ENCODE results near the gene HSPA13. TPM values are rescaled to one million over a fixed set of nuclear protein-coding genes. Genes with fewer than 3 reads are reported as not detected.
"Not testable (repeated sequence)": the region's sequence is repeated elsewhere in the genome, so short reads cannot be mapped to it uniquely, and the experiment has no call there.

HSPA13 gene
- total RNA-seq = 43.3 TPM

GRCh38 chr21:14382835-14383595, at the start of gene HSPA13:
Gene HSPA13, minus strand, starts transcription at chr21:14383146. Its CDS starts 27 bp downstream, at chr21:14383119.
- DNase-seq (ENCODE audit: low spot score) (peak; percentile 99), ATAC-seq (peak; percentile 100)
- intact Hi-C loops (cut with DNase I) = no loop called here

DNA sequence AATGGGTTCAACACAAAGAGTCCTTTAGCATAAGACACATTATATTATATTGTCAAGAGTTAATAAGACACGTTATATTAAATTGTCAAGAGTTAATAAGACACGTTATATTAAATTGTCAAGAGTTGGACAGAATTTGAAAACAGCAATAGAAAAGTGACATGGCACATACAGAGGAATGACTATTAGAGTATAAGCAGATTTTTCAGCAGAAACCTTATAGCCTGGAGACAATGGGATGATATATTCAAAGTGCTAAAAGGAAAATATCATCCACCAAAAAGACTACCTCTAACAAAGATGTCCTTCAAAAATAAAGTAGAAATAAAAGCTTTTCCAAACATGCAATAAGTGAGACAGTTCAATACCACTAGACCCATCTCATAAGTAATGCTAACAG, 36.0 kb upstream of the HSPA13 start:
- ATAC-seq (no peak), DNase-seq (ENCODE audit: low spot score) (no peak)
- intact Hi-C loops (cut with DNase I) = no loop called here

DNA sequence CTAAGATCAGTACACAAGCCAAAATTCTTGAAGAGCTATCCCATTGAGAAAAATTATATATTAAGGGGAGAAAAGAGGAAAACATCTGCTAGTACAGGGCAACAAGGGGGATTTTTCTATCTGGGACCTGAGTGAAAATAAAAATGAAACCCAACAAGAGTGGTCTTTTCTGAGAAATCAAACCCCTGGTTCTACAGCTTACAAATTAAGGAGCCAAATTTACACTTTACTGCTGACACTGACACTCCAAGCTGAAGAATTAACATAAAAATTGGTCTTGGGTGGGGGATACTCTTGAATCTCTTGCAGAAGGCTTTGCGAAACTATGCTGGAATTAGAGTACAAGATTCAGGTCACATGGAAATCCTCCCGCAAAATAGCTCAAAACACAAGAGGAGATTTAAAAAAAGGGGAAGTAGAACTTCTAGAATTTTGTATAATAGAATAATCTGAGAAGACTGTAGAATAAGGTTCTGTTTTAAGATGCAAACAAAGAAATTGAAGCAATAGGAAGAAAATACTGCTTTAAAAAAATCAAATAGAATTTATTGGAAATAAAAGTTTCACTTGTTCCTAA, 32.1 kb upstream of the HSPA13 start:
- intact Hi-C loops (cut with DNase I) = no loop called here

DNA sequence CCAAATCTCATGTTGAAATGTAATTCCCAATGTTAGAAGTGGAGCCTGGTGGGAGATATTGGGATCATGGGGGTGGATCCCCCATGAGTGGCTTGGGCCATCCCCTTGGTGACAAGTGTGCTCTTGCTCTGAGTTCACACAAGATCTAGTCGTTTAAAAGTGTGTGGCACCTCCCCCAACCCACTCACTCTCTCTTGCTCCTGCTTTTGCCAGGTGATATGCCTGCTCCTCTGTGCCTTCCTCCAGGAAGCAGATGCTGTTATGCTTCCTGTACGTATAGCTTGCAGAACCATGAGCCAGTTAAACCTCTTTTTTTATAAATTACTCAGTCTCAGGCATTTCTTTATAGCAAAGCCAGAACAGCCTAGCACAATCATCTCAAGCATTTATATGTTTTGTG, 23.0 kb upstream of the HSPA13 start:
- intact Hi-C loops (cut with DNase I) = no loop called here
- DNase-seq (ENCODE audit: low spot score) (no peak), ATAC-seq (no peak)

More for the DNA sequence above, 32.1 kb upstream of the HSPA13 start:
- ATAC-seq = no peak
- no peak for DNase-seq (ENCODE audit: low spot score)

- ATAC-seq (no peak), DNase-seq (ENCODE audit: low spot score) (no peak)
- intact Hi-C loops (cut with DNase I) = no loop called here
Measured at GRCh38 chr21:14405225-14405624, 22.3 kb upstream of the HSPA13 start.

DNA sequence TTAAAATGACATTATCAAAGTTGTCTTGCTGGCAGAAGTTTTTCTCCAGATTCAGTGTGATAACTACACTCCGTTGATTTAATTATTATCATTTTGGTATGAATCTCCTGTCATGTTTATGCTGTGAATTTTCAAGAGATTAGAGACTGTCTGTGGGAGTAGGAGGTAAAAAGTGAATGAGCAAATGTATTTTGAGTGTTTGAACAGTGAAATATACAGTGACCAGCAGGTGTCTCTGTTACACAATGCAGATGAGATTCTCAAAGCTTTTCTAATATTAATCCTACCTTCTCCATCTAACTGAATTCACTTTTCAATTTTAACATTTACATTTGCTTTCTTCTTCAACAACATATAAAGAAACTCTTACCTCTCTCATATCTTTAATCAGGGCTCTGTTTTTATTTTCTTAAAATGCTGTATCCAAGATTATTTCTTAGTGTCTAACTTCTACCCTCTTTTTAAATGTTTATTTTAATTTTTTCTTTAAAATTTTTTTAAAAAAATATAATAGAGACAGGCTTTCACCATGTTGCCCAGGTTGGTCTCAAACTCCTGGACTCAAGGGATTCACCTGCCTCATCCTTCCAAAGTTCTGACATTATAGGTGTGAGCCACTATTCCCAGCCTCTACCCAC, 20.9 kb upstream of the HSPA13 start:
- DNase-seq (ENCODE audit: low spot score) (no peak), ATAC-seq (no peak)
- intact Hi-C loops (cut with DNase I) = no loop called here

GRCh38 chr21:14401217-14401616, 18.3 kb upstream of the HSPA13 start:
- DNase-seq (ENCODE audit: low spot score) = no peak
- intact Hi-C loops (cut with DNase I) = no loop called here
- ATAC-seq = no peak

DNA sequence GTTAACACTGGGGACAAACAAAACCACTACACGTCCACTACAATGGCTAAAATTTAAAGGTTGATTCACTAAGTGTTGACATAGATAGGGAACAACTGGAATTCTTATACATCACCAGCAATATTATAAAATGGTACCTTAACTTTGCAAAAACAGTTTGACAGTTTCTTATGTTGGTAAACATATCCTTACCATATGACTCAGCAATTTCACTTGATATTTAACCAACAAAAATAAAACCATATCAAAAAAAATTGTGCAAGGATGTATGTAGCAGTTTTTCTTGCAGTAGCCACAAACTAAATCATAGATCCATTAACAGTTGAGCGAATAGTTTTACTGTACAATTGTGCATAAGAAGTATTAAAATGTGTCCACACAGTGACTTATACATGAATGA, 5.3 kb upstream of the HSPA13 start:
- intact Hi-C loops (cut with DNase I) = no loop called here
- ATAC-seq (no peak), DNase-seq (ENCODE audit: low spot score) (no peak)

DNA sequence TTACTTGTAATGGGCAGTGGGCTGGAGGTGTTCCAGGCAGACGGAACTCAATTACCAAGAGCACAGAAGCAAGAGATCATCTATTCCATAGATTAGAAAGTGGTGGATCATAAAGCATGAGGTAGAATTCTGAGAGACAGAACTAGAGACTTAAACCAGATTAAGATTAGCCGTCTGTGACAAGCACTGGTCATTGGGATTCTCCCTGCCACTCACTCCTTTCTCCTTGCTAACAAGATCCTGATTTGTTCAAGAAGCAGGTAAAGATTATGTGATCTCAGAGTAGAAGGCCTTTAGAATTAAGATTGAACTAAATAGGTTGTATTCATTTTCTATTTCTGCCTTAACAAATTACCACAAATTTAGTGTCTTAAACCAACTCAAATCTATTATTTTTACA, 1.5 kb upstream of the HSPA13 start:
- no peak for ATAC-seq
- no peak for DNase-seq (ENCODE audit: low spot score)
- intact Hi-C loops (cut with DNase I) = no loop called here

- intact Hi-C loops (cut with DNase I) = no loop called here
- peak; percentile 69 for ATAC-seq
- no peak for DNase-seq (ENCODE audit: low spot score)
Measured at GRCh38 chr21:14383596-14384180, 742 bp upstream of the HSPA13 start.

DNA sequence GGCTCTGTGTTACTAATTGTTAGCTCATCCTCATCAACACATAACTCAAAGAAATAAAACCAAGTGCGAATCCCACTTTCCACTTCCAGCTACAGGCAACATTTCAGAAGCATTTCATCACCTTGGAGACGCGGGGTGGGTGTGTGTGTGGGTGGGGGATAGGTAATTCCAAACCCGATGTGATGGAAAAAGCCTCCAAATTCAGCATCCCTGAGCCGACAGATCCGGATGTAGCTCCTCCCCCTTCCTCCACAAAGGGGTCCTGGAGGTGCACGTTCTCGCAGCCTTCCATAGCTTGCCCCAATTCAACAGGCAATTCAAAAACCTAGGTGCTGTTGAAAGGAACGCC, 486 bp downstream of the HSPA13 start:
- intact Hi-C loops (cut with DNase I) = no loop called here
- DNase-seq (ENCODE audit: low spot score) (peak; percentile 63), ATAC-seq (peak; percentile 1)

DNA sequence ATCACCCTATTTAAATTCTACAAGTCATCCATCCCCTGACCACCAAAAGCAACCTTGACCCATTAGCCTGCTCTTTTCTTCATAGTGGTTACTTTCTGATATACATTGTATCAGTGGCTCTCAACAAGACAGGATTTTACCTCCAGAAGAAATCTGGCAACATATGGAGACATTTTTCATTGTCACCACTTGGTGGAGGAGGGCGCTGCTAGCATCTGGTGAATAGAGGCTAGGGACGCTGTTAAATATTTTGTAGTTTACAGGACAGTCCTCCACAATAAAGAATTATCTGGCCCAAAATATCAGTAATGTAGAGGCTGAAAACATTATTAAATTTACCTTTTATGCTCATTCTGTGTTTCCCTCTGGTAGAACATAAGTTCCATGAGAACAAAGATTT, 6.1 kb downstream of the HSPA13 start:
- no peak for DNase-seq (ENCODE audit: low spot score)
- intact Hi-C loops (cut with DNase I) = no loop called here
- ATAC-seq = no peak

- intact Hi-C loops (cut with DNase I) = no loop called here
- DNase-seq (ENCODE audit: low spot score) (no peak), ATAC-seq (no peak)
Measured at GRCh38 chr21:14366998-14367397, 15.9 kb downstream of the HSPA13 start.

DNA sequence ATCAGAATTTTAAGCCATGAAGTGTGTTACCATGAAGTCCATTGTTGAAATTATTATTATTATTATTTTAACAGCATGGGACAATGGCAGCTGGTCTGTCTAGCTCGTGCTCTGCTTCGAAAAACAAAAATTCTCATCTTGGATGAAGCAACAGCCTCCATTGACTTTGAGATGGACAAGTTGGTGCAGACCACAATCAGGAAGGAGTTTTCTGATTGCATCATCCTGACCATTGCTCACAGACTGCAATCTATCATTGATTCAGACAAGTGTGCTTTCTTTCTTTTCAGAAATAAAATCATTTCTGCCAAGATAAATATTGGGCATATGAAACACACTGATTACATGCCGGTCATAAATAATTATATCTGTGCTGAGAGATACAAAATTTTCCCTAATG, 21.0 kb downstream of the HSPA13 start:
- intact Hi-C loops (cut with DNase I) = no loop called here
- no peak for DNase-seq (ENCODE audit: low spot score)
- ATAC-seq = no peak

- DNase-seq (ENCODE audit: low spot score) (no peak), ATAC-seq (no peak)
- intact Hi-C loops (cut with DNase I) = no loop called here
Measured at GRCh38 chr21:14358775-14359174, 24.2 kb downstream of the HSPA13 start.

- DNase-seq (ENCODE audit: low spot score) (no peak), ATAC-seq (no peak)
- intact Hi-C loops (cut with DNase I) = no loop called here
Measured at GRCh38 chr21:14356746-14357145, 26.2 kb downstream of the HSPA13 start.

GRCh38 chr21:14354515-14354914, 28.4 kb downstream of the HSPA13 start:
- intact Hi-C loops (cut with DNase I) = no loop called here
- no peak for ATAC-seq
- DNase-seq (ENCODE audit: low spot score) = no peak

DNA sequence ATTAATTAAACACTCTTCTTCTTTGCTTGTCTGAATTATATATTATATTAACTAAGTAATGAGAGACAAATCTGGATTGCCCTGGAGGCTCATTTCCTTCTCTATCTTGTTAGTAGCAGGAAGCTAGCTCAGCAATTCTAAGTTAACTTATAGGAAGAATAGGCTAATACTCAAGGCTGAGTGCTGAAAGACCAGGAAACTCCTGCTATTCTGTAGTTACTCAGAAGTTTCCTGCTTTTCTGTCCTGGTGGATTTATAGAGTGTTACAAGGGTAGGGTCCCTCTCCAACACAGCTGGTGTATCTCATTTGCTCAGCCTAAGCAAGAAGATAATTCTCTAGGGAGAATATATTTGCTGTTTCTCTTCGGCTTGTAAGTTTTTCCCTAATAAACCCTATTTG, 29.2 kb downstream of the HSPA13 start:
- ATAC-seq = no peak
- DNase-seq (ENCODE audit: low spot score) = no peak
- intact Hi-C loops (cut with DNase I) = no loop called here

DNA sequence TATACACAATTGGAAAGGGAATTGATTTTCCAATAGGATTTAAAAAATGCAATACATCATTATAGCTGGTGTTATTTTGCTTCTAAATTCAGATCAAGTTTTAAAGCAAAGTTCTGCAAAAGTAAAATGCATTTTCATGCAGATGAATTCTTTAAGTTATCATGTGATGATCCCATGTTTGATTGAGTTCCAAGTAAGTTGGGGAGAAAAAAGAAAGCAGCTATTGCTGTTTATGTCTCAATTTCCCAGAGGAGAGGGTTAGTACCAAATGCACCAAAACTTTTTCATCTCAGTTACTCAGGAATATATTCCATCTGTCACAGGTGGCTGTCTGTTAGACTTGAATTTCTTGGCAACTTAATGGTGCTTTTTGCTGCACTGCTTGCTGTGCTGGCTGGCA, 29.7 kb downstream of the HSPA13 start:
- intact Hi-C loops (cut with DNase I) = no loop called here
- DNase-seq (ENCODE audit: low spot score) (no peak), ATAC-seq (no peak)

- intact Hi-C loops (cut with DNase I); ATAC-seq; DNase-seq (ENCODE audit: low spot score): not testable (repeated sequence)
Measured at GRCh38 chr21:14327346-14327745, 55.6 kb downstream of the HSPA13 start.

Measured in sciatic nerve (tissue), 2 donors.